NCI-H1092 (cell line): ENCODE measurements around the gene ANTKMT.
"Not testable (repeated sequence)": the region's sequence is repeated elsewhere in the genome, so short reads cannot be mapped to it uniquely, and the experiment has no call there.

ENCODE experiments used
- DNase-seq: peaks from one replicate; lab custom pipeline; 2025; lab: John Stamatoyannopoulos, UW

Gene ANTKMT

GRCh38 chr16:681746-682427 is 39.1 kb upstream of the ANTKMT start:
- DNase-seq, result no peak

DNA sequence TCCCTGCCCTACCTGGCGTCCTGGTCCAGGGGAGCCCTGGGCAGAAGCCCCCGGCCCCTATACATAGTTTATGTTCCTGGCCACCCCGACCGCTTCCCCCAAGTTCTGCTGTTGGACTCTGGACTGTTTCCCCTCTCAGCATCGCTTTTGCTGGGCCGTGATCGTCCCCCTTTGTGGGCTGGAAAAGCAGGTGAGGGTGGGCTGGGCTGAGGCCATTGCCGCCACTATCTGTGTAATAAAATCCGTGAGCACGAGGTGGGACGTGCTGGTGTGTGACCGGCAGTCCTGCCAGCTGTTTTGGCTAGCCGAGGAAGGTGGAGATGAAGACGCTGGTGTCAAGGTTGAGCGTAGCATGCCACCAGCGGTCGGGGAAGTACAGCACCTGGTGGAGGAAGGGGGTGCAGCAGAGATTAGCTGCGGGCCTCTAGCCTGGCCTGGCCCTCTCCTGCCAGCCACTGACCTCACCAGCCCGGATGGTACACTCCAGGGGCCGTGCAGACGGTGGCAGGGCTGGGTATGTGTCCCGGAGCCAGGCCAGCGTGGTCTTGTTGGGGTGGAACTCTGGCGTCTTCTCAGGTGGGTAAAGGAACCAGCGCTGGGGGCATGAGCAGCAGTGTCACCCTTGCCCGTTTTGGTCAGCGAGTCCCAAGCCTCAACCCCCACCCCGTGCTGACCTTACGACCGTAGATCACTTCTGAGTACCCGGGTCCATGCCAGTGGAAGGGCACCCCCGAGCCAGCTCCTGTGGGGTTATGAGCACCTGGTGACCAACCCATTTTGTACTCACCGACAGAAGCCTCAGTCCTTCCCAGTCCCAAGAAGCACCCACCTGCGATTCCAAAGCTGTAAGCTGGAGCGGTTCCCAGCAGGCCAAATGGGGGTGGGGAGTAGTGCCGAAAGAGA is 38.2 kb upstream of the ANTKMT start:
- no peak for DNase-seq

GRCh38 chr16:683396-684070 is 37.4 kb upstream of the ANTKMT start:
- no peak for DNase-seq

GRCh38 chr16:684071-684794 is 36.7 kb upstream of the ANTKMT start, which contains the start of gene JMJD8:
Gene JMJD8 (minus strand): TSS chr16:684334. CDS start chr16:684319, 15 bp downstream.
- peak; percentile 97 for DNase-seq

DNA sequence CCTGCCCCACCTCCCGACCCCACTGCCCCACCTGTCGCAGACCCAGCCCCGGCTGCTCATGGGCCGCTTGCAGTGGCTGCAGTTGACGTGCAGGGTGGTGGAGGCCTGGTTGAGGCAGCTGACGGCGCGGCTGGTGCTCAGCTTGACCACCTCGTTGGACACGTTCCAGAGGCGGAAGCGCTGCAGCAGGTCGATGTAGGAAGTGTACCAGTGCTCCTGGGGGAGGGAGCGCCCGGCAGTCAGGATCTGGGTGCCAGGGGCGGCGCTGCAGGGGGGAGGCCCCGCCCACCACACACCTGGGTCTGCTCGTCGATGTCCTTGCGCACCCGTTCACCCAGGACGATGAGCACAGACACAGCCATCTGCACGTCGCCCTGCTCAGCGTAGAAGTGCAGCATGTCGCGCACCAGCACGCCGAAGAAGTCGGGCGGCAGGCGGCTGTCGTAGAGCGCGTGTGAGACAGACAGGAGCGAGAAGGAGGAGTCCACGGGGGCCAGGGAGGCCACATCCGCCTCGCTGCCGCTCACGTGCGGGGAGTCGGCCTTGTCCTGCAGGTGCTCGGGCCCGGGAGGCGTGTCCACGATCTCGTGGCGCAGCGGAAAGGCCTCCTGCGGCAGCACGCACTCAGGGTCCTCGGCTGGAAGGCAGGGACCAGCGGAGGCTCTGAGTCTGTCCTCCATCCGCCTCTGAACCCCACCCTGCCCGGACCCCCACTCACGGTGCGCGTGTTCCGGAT is 35.8 kb upstream of the ANTKMT start:
- no peak for DNase-seq

- peak; percentile 20 for DNase-seq
Measured at GRCh38 chr16:685967-686366, 35.0 kb upstream of the ANTKMT start.

DNA sequence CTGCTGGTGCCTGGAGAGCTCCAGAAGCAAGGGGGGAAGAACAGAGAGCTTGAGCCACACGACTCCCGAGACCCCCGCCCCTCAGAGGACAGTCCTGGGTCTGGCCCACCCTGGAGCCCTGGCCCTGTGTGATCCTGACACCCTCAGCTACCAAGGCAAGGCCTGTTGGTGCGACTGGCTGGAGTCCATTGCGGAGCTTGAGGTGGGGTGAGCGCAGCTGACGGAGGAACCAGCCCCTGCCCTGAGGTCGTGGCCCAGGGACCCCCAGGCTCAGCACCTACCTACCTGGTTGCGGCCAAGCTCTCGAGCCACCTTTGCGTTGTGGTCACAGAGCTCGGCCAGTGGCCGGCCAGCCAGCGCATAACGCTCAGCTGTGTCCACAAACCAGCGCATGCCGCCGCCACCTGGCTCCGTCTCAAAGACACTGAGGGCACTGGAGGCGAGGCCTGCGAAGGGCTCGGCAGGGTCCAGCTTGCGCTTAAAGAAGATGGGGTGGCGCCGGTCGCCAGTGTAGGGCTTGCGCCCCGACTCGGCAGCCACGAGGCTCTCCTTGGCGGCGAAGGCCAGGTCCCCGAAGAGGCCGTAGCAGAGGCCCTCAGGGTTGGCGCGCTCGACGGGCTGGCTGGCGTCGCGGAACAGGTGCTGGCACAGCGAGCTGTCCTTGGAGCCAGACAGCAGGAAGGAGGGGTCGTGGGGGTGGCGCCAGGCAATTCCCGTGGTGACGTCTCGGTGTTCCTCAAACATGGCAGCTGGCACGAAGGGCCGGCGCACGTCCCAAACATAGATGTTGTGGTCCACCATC is 34.3 kb upstream of the ANTKMT start:
- DNase-seq, result no peak

DNA sequence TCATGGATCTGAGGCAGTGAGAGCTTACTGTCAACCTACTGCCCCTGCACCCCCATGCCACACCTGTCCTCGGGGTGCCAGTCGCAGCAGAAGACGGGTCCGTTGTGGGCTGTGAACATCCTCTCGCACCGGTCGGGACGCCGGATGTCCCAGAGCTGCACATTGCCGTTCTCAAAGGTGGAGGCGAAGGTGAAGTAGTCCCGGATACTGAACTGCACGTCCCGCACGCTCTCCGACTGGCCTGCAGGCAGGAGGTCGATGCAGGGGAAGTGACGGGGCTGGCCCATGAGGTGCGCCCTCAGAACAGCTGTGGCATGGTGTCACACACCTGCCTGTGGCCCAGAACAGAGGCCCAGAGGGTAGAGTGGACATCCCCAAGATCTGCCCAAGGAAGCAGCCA is 33.4 kb upstream of the ANTKMT start:
- DNase-seq, result no peak

DNA sequence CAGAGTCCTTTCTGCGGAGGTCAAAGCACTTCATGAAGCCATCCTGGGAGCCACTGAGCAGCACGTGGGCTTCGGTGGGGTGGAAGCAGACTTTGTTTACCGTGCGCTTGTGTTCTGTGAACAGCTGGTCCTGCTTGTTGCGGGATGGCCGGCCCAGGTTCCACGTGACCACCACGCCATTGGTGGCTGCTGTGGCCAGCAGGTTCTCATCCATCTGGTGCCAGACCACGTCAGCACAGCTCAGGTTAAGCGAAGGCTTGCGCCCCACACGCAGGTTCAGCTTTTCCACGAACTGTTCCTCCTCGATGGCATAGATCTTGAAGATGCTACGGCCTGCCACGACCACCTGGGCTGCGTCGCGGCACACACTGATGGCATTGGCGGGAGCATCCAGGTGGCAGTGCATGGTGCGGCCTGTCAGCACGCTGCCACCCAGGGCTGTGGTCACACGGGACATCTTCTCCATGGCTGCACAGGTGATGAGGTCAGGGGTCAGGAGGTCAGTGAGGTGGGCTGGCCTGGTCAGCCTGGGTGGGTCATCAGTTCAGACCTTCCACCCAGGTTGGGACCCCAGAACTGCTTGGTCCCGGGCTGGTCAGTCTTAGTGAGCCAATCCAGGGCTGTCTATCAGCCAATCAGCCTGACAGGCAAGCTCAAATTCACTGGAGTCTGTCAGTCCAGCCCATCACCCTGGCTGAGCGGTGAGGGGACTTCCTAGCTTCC is 31.6 kb upstream of the ANTKMT start:
- no peak for DNase-seq

GRCh38 chr16:691242-691641 is 29.7 kb upstream of the ANTKMT start:
- not testable (repeated sequence) for DNase-seq

DNA sequence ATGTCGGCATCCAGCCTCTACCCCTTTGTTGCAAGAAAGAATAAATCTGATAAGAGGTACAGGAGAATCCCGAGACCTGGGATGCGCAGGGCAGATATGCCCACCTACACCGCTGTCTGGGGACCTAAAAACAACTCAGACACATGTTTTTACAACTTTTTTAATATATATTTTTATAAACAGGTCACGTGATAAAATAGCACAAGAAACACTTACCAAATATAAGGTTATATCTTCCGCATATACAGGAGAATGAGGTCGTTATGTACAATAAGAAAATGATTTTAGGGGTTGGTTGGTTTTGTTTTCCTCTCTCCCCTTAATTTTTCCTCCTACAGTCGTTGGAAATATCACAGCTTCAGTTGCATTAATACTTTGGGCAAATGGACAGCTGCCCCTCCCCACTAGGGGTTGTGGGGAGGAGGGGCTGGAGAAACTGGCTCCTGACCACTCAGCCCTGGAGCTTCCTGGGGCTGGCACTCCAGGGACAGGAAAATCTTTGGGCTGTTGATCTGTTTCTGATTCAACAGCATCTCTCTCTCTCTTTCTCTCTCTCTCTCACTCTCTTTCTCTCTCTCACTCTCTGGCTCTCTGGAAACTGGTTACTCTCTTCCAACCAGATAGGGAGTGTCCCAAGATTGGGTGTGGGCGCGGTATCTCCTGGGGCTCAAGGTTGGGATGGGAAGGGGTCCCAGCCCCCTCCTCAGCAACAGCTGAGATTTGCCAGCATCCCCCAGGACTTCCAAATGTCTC is 28.4 kb upstream of the ANTKMT start:
- no peak for DNase-seq

- DNase-seq, result no peak
Measured at GRCh38 chr16:693364-693763, 27.6 kb upstream of the ANTKMT start.

- DNase-seq, result no peak
Measured at GRCh38 chr16:693766-694165, 27.2 kb upstream of the ANTKMT start.

GRCh38 chr16:694187-694862 is 26.6 kb upstream of the ANTKMT start:
- no peak for DNase-seq

- no peak for DNase-seq
Measured at GRCh38 chr16:694863-695354, 26.0 kb upstream of the ANTKMT start.

GRCh38 chr16:695355-696089 is 25.4 kb upstream of the ANTKMT start:
- DNase-seq, result peak; percentile 80

DNA sequence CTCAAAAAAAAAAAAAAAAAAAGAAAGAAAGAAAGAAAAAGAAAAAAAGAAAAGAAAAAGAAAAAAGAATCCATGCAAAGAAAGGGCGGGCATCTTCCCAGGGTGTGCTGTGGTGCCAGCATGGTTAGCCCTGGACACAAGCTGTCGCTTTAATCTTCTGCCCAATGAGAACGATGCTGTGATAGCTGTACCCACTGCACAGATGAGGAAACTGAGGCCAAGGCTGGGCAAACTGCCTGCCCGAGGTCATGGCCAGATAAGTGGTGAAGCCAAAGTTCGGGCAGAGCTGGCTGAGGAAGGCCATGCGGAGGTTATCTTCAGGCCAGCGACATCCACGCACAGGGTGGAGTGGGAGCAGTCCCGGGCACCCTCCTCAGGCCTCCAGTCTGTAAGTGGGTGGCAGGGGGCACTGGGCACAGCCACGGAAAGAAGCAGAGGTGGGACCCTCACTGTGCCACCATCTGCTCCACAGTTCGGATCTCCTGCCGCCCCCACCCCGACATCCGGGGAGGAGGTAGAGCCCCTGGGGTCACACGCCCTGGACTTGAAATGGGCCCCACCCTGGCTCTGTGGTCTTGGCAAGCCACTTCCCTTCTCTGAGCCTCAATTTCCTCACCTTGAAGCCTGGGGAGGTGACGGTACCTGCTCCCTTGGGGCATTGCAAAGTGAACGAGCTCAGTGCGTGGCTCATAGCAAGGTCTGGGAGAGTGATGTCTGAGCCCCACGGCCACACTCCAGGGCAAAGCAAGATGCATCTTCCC is 21.9 kb upstream of the ANTKMT start:
- DNase-seq, result no peak
